Stimulated activated CD8-positive, alpha-beta memory T cell treated with anti-CD3 and anti-CD28 coated beads, Interleukin-4, amount 100 ng/mL, for 48 hours (primary cell): ENCODE measurements around the gene PCIF1.
A peak's percentile ranks its signal among the peaks of the same experiment; 100 is the strongest.
"Not testable (repeated sequence)": the region's sequence is repeated elsewhere in the genome, so short reads cannot be mapped to it uniquely, and the experiment has no call there.

Experiments used
- DNase-seq: peaks from one replicate; pipeline ENCODE4 v3.0.0-alpha.2; 2020

PCIF1 gene

DNA sequence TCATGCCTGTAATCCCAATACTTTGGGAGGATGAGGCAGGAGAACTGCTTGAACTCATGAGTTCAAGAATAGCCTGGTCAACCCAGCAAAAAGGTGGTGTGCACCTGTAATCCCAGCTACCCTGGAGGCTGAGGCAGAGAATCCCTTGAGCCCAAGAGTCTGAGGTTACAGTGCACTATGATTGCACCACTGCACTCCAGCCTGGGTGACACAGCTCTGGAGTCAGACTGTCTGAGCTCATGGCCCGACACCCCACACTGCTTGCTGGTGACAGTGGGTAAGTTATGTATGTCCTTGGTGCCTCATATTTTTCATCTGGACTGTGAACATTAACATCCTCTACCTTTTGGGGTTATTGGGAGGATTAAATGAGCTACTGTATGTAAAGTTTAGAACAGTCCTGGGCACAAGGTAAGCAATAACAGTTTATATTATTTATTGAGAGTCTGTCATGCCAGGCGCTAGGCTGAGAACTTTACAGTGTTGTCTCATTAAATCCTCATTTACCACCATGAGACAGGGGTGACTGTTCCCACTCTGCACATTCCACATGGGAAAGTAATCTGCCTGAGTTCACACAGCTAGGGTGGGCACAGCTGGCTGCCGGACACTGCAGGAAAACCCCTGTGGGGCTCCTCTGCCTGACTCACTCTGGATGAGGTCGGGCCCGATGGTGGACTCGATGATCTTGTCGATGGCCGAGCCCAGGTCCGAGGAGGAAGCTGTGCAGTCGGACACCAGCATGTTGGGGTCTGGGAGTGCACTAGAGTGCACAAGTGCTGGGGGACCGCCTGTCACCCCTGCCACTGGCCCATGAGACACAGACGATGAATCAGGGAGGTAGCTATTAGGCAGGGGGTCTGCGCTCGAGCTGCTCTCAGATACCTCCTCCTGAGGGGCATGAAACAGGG lies 34.6 kb downstream of the PCIF1 start:
- DNase-seq, result no peak

DNA sequence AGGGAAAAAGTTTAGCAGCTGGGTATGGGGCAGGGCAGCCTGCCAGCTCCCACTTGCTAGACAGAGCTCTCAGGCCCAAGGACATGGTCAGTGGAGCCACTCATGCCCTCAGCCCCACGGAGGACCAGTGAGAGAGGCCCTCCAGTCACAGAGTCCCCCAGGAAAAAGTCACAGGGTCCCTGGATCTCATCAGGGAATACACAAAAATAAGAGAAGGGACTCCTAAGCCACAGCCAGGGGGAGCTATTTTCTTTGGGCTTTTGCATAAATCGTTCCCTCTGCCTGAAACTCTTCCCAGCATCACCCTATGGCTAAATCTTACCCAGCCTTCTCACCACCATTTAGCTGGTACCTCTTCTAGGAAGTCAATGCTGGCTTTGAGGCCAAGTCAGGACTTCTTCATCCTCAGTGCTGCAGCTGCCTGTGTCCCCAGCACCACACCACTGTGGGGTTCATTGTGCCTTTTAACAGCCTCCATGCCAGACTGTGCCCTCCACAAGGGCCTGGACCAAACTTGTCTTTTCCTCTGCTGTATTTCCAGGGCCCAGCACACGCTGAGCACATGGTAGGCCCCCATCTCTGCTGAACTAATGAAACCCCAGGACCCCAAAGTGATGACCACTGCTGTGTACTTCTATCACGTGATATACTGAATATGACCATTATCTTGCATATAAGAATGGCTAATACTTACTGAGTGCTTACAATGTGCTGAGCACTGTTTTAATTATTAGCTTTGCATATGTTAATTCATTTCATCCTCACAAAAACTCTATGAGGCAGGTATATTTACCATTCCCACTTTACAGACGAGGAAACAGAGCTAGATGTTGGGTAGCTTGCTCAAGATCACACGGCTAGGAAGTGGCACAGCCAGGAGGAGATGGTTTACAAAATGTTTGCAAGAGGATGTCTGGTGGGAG lies 35.5 kb downstream of the PCIF1 start:
- DNase-seq, result no peak

DNA sequence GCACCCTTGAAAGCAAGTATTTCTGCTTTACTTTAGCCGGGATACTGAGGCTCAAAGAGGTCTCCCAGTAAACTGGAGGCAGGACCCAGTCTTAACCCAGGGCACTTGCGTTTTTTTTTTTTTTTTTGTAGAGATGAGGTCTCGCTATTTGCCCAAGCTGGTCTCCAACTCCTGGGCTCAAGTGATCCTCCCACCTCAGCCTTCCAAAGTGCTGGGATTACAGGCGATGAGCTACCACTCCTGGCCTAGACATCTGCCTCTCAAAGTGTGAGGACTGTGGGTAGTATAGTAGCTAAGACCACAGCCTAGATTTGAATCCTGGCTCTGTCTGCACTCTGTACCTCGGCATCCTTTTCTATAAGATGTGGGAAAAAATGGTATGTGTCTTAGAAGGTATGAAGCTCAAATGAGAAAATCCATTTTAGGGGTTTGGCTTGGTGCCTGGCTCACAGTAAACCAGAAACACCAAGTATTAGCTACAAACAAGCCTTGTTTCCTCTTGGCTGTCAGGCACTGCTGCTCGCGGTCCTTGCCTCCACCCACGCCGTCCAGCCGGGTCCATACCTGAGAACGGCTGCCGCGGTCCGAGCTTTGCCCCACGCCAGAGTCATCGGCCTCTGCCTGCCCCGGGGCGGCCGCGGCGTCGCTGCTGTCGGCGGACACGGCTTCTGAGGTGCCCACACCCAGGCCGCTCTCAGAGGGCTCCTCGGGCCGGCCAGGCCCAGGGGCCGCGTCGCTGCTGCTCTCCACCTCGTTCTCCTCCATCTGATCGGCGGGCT lies 36.4 kb downstream of the PCIF1 start:
- DNase-seq, result peak; percentile 46

DNA sequence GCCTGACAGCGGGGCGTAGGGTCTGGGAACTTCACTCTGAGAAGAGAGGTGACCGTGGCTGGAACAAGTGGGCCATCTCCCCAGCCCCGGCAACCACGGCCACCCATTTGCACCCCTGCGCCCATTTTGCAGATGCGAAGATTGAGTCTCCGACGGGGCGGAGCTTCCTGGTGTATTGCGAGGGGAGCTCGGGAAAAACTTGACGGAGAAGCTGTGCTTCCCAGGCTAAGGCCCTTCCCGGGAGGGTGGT lies 36.9 kb downstream of the PCIF1 start:
- DNase-seq, result no peak

DNA sequence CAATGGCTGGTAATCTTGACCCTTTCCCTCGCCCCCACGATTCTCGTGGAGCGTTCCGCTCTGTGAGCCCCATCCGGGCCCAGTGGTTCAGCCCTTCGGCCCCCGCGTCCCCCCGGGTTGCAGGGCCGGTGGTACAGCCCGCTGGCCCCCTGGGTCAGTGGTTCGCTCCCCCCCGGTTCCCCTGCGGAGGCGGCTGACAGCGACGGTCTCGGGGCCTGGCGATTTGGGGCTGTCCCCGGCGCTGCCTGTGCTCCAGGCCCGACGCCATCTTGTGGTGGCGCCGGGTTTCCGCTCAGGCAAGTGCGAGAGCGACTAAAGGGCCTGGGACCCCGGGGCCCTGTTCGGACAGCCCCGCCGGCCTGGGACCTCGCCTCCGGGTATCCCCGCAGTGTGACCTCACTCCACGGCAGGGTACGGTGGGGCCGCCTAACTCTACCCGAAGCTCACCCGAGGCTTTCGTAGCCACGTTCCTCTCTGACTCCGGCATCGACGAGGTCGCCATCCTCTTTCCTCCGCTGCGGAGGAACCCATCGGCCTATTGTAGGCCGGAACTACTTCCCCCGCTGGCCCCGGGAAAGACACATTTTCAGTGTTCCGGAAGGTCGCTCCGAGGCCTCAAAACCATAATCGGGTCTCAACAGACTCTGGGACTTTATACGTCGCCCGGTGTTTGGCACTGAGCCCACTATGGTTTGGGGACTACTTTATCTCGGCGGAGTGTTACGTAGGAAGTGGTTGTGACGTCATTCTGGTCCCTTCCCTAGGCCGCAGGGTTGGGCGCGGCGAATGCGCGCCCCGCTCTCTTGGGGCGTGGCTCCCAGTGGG lies 37.4 kb downstream of the PCIF1 start, which contains the start of gene ZNF335:
ZNF335 (minus strand) TSS at position 529 of the 825 bp plus-strand sequence. CDS start 793 bp downstream, outside the sequence.
- peak; percentile 96 for DNase-seq

- no peak for DNase-seq
These were observed 38.2 kb downstream of the PCIF1 start for GRCh38 chr20:45972500-45973183.

DNA sequence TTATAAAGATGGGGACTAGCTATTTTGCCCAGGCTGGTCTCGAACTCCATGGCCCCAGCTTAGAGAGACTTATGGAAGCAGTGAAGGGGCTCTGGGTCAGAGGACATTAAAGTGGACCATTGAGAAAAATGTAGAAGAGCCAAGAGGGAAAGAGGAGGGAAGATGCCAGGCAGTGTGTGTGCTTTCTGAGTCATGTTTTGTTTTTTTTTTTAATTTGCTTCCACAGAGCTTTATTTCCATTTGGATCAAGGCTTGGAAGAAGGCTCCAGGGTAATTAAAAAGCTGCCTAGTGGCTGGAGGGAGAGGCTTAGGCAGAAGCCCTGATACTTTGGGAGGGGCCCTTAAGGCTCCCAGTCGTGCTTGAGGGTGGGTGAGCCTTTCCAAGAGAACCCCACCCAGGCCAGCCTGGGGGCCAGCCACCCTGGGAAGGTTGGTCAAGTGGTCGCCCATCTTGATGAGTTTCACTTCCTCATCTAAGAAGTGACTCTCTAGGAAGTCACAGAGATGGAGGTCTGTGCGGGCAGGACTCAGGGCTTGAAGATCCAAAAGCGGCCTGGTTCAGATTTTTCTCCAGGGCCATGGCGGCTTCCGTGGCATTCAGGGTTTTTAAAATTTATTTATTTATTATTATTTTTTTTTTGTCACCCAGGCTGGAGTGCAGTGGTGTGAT lies 40.5 kb downstream of the PCIF1 start:
- no peak for DNase-seq

- DNase-seq, result no peak
These were observed 41.2 kb downstream of the PCIF1 start for GRCh38 chr20:45975686-45976085.

DNA sequence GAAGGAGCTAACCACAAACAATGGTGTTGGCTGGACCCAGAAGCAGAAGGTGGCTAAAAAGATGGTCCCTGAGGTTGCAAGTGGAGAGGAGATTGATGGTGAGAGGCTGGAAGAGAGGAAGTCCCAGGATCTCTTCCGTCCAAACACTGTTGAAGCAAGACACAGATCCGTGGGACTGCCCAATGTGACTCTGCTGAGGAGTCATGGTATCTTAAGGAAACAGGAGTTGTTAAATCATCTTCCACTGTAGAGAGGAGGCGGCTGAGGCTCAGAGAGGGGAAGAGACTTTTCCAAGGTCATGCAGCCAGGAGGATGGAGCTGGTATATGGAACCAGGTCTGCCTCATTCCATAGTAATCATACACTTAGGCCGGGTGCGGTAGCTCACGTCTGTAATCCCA lies 41.6 kb downstream of the PCIF1 start:
- no peak for DNase-seq

DNA sequence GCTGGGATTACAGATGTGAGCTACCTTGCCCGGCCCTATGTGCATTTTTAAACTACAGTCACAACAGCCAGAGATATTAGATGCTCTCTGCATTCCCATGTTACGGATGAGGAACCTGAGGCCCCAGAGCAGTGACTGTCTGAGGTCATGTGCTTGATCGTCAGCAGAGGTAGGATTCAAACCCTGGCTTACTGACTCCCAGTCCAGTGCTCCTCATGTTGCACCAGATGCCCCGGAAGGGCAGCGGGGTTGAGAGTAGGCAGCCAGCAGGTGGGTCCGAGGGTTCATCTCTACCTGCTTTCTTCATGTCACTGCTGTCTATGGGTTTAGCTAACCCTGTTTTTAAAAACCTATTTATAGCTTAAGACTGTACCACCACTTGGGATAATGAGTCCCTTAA lies 46.8 kb downstream of the PCIF1 start:
- no peak for DNase-seq

GRCh38 chr20:45983279-45983743 lies 48.8 kb downstream of the PCIF1 start:
- DNase-seq, result no peak

- DNase-seq, result no peak
These were observed 51.1 kb downstream of the PCIF1 start for GRCh38 chr20:45985573-45985972.

- peak; percentile 92 for DNase-seq
These were observed 52.8 kb downstream of the PCIF1 start for GRCh38 chr20:45987108-45987780.

DNA sequence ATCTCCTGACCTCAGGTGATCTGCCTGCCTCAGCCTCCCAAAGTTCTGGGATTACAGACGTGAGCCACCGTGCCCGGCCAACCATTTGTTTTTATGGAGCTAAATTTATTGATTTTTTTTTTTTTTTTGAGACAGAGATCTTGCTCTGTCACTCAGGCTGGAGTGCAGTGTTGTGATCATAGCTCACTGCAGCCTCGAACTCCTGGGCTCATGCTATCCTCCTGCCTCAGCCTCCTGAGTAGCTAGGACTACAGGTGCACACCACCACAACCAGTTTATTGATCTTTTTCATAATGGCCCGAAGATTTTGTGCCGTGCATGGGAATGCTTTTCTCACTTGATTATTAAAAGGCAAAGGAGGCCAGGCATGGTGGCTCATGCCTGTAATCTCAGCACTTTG lies 54.3 kb downstream of the PCIF1 start:
- not testable (repeated sequence) for DNase-seq

- DNase-seq, result no peak
These were observed 57.1 kb downstream of the PCIF1 start for GRCh38 chr20:45991616-45992015.

DNA sequence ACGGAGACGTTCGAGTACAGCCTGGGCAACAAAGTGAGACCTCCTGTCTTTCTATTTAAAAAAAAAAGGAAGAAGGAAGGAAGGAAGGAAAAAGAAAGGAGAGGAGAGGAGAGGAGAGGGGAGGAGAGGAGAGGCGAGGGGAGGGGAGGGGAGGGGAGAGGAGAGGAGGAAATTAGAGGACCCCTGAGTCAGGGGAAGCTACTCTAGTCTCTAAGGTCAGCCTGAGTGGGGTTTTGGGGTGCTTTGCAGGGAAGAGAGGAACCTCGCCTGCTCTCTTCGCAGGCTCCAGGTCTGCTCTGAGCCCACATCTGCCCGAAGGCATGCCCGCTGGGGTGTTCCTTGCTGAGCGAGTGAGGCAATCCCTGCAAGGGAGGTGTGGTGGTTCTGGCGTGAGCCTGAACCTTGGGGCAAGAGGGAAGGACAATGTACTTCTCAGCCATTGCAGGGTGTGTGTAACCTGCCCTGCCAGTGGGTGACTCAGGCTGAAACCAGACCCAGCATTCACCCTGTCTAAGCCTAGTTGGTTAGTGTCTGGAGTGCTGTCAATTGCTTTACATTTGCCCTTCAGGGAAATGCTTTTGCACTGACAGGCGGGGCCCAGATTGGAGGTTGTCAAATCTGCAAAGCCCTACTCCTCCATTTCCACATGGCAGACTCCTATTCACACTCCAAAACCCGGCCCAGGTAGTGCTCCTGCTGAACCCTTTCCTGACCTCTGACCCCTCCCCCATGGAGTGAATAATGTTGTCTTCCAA lies 58.9 kb downstream of the PCIF1 start:
- no peak for DNase-seq

DNA sequence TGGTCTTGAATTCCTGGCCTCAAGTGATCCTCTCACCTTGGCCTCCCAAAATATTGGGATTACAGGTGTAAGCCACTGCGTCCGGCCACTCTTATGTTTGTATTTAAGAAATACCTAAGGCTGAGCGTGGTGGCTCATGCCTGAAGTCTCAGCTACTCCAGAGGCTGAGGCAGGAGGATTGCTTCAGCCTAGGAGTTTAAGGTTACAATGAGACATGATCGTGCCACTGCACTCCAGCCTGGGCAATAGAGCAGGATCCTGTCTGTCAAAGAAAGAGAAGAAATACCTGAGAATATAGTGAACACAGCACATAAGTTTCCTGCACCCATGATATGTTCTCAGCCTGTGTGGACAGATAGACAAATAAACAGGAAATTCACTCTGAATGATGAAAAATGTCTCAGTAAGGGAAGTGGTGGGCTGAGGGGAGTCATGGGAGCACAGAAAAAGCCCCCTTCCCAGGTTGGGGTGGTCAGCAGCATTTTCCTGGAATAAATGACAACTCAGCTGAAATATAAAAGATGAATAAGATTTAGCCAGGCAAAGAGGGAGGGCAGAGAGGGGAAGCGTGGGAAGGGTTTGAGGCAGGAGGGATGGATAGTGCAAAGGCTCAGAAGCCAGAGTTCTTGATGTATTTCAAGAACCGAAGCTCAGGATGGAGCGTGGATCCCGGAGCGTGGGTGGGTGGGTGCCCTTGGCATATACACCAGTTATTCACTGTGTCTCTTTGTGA lies 60.4 kb downstream of the PCIF1 start:
- no peak for DNase-seq

- DNase-seq, result not testable (repeated sequence)
These were observed 61.1 kb downstream of the PCIF1 start for GRCh38 chr20:45995495-45996097.
